Liver (tissue), 9 donors: ENCODE results near the gene SERINC5. TPM values are rescaled to one million over a fixed set of nuclear protein-coding genes. Genes with fewer than 3 reads are reported as not detected.

ENCODE experiments used
- DNase-seq: peaks from one replicate; pipeline ENCODE4 v3.0.0-alpha.2; 2017; ENCODE audit warnings: low spot score
- H3K27ac ChIP-seq, 2 donors: one replicate each; pipeline ENCODE4 v1.7.0; 2013; ENCODE audit warnings: inconsistent platforms in 2 of 2, low read length in 2 of 2, control low read depth in 1 of 2, low read depth in 1 of 2, mild to moderate bottlenecking in 1 of 2
- H3K27me3 ChIP-seq, 4 donors: one replicate each; pipeline versions ENCODE4 v1.6.1 to v1.7.0; 2013; ENCODE audit warnings: low read length in 3 of 4, inconsistent platforms in 1 of 4, mild to moderate bottlenecking in 1 of 4, moderate library complexity in 1 of 4; ENCODE audit not compliant: control insufficient read depth in 4 of 4, insufficient read depth in 4 of 4
- H3K36me3 ChIP-seq, 4 donors: one replicate each; pipeline versions ENCODE4 v1.6.1 to v1.7.0; 2013; ENCODE audit warnings: low read length in 3 of 4, mild to moderate bottlenecking in 3 of 4, low read depth in 1 of 4, moderate library complexity in 1 of 4; ENCODE audit not compliant: control insufficient read depth in 4 of 4, insufficient read depth in 3 of 4
- H3K4me1 ChIP-seq, 4 donors: one replicate each; pipeline versions ENCODE4 v1.6.1 to v1.7.0; 2013; ENCODE audit warnings: low read length in 3 of 4, mild to moderate bottlenecking in 3 of 4, moderate library complexity in 1 of 4; ENCODE audit not compliant: control insufficient read depth in 4 of 4, insufficient read depth in 4 of 4
- H3K4me3 ChIP-seq, 3 donors: one replicate each; pipeline versions ENCODE4 v1.6.1 to v1.7.0; 2013; ENCODE audit warnings: low read length in 3 of 3, control low read depth in 1 of 3, low read depth in 1 of 3, mild to moderate bottlenecking in 1 of 3
- H3K9ac ChIP-seq, 2 donors: one replicate each; pipeline ENCODE4 v1.7.0; 2013; ENCODE audit warnings: low read length in 2 of 2, mild to moderate bottlenecking in 2 of 2, moderate library complexity in 2 of 2, control low read depth in 1 of 2, low read depth in 1 of 2
- H3K9me3 ChIP-seq, 4 donors: one replicate each; pipeline versions ENCODE4 v1.6.1 to v1.7.0; 2013; ENCODE audit warnings: low read length in 3 of 4; ENCODE audit not compliant: control insufficient read depth in 4 of 4
- ATF3 ChIP-seq: IDR thresholded peaks from 2 replicates; pipeline ENCODE4 v1.6.1; 2016; ENCODE audit warnings: antibody characterized with exemption
- EGR1 ChIP-seq, 2 donors: IDR thresholded peaks; 2 replicates each; pipeline ENCODE4 v1.6.1; 2016 to 2018; ENCODE audit warnings: antibody characterized with exemption in 2 of 2, low read depth in 2 of 2
- FOXA1 ChIP-seq: IDR thresholded peaks from 2 replicates; pipeline ENCODE4 v1.6.1; 2016; ENCODE audit warnings: antibody characterized with exemption
- FOXA2 ChIP-seq: IDR thresholded peaks from 2 replicates; pipeline ENCODE4 v1.6.1; 2016; ENCODE audit warnings: antibody characterized with exemption
- GABPA ChIP-seq, 2 donors: IDR thresholded peaks in 1 of 2; conservative IDR thresholded peaks in 1 of 2; 2 replicates each; pipeline ENCODE4 v1.6.1; 2016; ENCODE audit warnings: antibody characterized with exemption in 2 of 2, mild to moderate bottlenecking in 1 of 2, moderate library complexity in 1 of 2
- HNF4A ChIP-seq, 2 donors: conservative IDR thresholded peaks; 2 replicates each; pipeline ENCODE4 v1.6.1; 2016; ENCODE audit warnings: antibody characterized with exemption in 2 of 2, mild to moderate bottlenecking in 2 of 2
- HNF4G ChIP-seq: IDR thresholded peaks from 2 replicates; pipeline ENCODE4 v1.6.1; 2016; ENCODE audit warnings: antibody characterized with exemption
- RAD21 ChIP-seq, 2 donors: IDR thresholded peaks; 2 replicates each; pipeline ENCODE4 v1.6.1; 2016; ENCODE audit warnings: antibody characterized with exemption in 2 of 2, mild to moderate bottlenecking in 2 of 2
- RXRA ChIP-seq, 2 donors: IDR thresholded peaks; 2 replicates each; pipeline ENCODE4 v1.6.1; 2017 to 2018; ENCODE audit warnings: antibody characterized with exemption in 2 of 2, mild to moderate bottlenecking in 1 of 2
- TAF1 ChIP-seq: conservative IDR thresholded peaks from 2 replicates; pipeline ENCODE4 v1.6.1; 2016; ENCODE audit warnings: antibody characterized with exemption, mild to moderate bottlenecking
- WGBS: extraction: QIAGEN DNeasy Blood & Tissue Kit; methylation state at CpG from one replicate; pipeline ENCODE4 v1.1.7; 2013; 5-methylcytosine and 5-hydroxymethylcytosine counted together
- polyA plus RNA-seq, 2 donors: library from polyadenylated mRNA; stranded (reverse) in 1 of 2; unstranded in 1 of 2; fragments of 200-250 nt in 1 of 2; fragments of >200 nt in 1 of 2; fragmentation: Nextera tagmentation in 1 of 2; extraction: Ambion mirVana in 1 of 2; gene quantifications; one replicate each; pipeline versions ENCODE4 v1.2.1 to v1.2.3, GENCODE V29; 2013 to 2015
- total RNA-seq, 2 donors: library from RNA; depleted of rRNA; stranded (reverse); fragments of >200 nt; gene quantifications; one replicate each; pipeline ENCODE4 v1.2.3, GENCODE V29; 2014
- TF ChIP-seq, protein P1 (sequence below): IDR thresholded peaks from 2 replicates; pipeline ENCODE4 v1.6.1; 2016; ENCODE audit warnings: antibody characterized with exemption
- TF ChIP-seq, protein P2 (sequence below): IDR thresholded peaks from 2 replicates; pipeline ENCODE4 v1.6.1; 2016; ENCODE audit warnings: antibody characterized with exemption, mild to moderate bottlenecking
- TF ChIP-seq, protein P3 (sequence below): IDR thresholded peaks from 2 replicates; pipeline ENCODE4 v1.6.1; 2016; ENCODE audit warnings: antibody characterized with exemption
- donor health status: healthy.
- donor health status: healthy.
- donor health status: healthy.
- donor health status: healthy.
- donor health status: healthy.

Gene SERINC5
- total and polyA plus RNA-seq, 4 donors, result 22.2 to 82.3 (median 32.0) TPM

GRCh38 chr5:80291761-80292160 is 35.9 kb upstream of the SERINC5 start:
- 90% methylated on average over 8 of the region's 8 CpGs for WGBS
- Histone ChIP-seq H3K27me3 (no peaks in the 10 kb centered on the region), H3K4me3 (no peak overlapping the region), H3K9me3 (no peaks in the 10 kb centered on the region), H3K9ac (no peak overlapping the region), H3K36me3 (no peaks in the 10 kb centered on the region), H3K4me1 (no peaks in the 10 kb centered on the region), H3K27ac (no peak overlapping the region)
- no peak for DNase-seq
- TF ChIP-seq, protein P1, sequence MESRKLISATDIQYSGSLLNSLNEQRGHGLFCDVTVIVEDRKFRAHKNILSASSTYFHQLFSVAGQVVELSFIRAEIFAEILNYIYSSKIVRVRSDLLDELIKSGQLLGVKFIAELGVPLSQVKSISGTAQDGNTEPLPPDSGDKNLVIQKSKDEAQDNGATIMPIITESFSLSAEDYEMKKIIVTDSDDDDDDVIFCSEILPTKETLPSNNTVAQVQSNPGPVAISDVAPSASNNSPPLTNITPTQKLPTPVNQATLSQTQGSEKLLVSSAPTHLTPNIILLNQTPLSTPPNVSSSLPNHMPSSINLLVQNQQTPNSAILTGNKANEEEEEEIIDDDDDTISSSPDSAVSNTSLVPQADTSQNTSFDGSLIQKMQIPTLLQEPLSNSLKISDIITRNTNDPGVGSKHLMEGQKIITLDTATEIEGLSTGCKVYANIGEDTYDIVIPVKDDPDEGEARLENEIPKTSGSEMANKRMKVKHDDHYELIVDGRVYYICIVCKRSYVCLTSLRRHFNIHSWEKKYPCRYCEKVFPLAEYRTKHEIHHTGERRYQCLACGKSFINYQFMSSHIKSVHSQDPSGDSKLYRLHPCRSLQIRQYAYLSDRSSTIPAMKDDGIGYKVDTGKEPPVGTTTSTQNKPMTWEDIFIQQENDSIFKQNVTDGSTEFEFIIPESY, result no peak
- TF ChIP-seq, protein P2, sequence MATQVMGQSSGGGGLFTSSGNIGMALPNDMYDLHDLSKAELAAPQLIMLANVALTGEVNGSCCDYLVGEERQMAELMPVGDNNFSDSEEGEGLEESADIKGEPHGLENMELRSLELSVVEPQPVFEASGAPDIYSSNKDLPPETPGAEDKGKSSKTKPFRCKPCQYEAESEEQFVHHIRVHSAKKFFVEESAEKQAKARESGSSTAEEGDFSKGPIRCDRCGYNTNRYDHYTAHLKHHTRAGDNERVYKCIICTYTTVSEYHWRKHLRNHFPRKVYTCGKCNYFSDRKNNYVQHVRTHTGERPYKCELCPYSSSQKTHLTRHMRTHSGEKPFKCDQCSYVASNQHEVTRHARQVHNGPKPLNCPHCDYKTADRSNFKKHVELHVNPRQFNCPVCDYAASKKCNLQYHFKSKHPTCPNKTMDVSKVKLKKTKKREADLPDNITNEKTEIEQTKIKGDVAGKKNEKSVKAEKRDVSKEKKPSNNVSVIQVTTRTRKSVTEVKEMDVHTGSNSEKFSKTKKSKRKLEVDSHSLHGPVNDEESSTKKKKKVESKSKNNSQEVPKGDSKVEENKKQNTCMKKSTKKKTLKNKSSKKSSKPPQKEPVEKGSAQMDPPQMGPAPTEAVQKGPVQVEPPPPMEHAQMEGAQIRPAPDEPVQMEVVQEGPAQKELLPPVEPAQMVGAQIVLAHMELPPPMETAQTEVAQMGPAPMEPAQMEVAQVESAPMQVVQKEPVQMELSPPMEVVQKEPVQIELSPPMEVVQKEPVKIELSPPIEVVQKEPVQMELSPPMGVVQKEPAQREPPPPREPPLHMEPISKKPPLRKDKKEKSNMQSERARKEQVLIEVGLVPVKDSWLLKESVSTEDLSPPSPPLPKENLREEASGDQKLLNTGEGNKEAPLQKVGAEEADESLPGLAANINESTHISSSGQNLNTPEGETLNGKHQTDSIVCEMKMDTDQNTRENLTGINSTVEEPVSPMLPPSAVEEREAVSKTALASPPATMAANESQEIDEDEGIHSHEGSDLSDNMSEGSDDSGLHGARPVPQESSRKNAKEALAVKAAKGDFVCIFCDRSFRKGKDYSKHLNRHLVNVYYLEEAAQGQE, result no peak

GRCh38 chr5:80289320-80289719 is 33.5 kb upstream of the SERINC5 start:
- no peak overlapping the region for H3K4me3 ChIP-seq
- WGBS, result 96% methylated on average over 2 of the region's 2 CpGs
- no peaks in the 10 kb centered on the region for H3K36me3 ChIP-seq
- DNase-seq, result no peak
- TF ChIP-seq GABPA (IDR thresholded peaks at IDR 0.05 in 1 of 2, conservative IDR thresholded peaks at IDR 0.05 in 1 of 2) (no peak), RAD21 (IDR thresholded peaks at IDR 0.05) (no peak), TAF1 (no peak), HNF4A (conservative IDR thresholded peaks at IDR 0.05) (no peak), EGR1 (IDR thresholded peaks at IDR 0.05; ENCODE audit: low read depth in 2 of 2) (no peak), ATF3 (no peak), FOXA2 (no peak), RXRA (IDR thresholded peaks at IDR 0.05) (no peak), HNF4G (no peak), FOXA1 (no peak)
- TF ChIP-seq, protein P3, sequence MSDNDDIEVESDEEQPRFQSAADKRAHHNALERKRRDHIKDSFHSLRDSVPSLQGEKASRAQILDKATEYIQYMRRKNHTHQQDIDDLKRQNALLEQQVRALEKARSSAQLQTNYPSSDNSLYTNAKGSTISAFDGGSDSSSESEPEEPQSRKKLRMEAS, result no peak
- TF ChIP-seq, protein P2, result no peak
- no peak overlapping the region for H3K9ac ChIP-seq
- no peaks in the 10 kb centered on the region for H3K9me3 ChIP-seq
- peaks cover 0 to 2% (median 0%) of the 10 kb centered on the region in 4 donors for H3K4me1 ChIP-seq
- H3K27me3 ChIP-seq, result no peaks in the 10 kb centered on the region
- no peak overlapping the region for H3K27ac ChIP-seq
